ENCODE data around the gene SLC29A2.
"Not testable (repeated sequence)": the region's sequence is repeated elsewhere in the genome, so short reads cannot be mapped to it uniquely, and the experiment has no call there.

SLC29A2 gene

GRCh38 chr11:66360406-66361073, 11.0 kb downstream of the SLC29A2 start:
- intact Hi-C loops (cut with DNase I), result no loop called here

DNA sequence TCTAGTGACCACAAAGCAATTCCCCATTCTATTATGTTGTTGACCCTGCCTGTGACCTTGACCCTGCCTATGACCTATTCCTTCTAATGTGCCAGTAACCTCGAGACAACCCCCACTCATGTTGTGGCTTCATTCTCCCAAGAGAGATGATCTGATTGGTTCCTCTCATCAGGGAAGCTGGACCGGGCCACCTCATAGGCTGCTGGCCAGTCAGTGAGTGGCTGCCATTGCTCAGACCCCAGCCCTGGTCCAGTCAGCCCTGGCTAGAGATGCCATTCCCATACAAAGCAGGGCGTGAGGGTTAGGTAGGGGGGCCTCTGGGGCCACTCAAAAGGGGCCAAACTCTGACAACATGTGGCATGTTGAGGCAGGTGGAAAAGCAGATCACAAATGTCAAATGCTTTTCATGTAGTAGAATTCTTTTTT, 11.9 kb downstream of the SLC29A2 start:
- no peak for DNase-seq
- intact Hi-C loops (cut with DNase I), result no loop called here

More at GRCh38 chr11:66360406-66361073, 11.0 kb downstream of the SLC29A2 start:
- no peak for DNase-seq

DNA sequence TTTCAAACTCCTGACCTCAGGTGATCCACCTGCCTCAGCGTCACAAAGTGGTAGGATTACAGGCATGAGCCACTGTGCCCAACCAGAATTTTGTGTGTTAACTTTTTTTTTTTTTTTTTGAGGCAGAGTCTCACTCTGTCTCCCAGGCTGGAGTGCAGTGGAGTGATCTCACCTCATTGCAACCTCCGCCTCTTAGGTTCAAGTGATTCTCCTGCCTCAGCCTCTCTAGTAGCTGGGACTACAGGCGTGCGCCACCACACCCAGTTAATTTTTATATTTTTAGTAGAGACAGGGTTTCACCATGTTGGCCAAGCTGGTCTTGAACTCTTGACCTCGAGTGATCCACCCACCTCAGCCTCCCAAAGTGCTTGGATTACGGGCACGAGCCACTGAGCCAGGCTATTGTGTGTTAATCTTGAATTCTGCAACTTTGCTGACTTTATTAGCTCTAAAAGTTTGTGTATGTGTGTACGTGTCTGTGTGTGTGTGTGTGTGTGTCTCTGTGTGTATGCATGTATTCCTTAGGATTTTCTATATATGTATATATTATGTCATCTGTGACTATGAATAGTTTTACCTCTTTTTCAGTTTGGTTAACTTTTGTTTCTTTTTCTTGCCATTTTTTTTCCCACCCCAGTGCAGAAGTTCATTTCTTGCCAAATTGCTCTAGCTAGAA, 20.9 kb downstream of the SLC29A2 start:
- DNase-seq; intact Hi-C loops (cut with DNase I): not testable (repeated sequence)

DNA sequence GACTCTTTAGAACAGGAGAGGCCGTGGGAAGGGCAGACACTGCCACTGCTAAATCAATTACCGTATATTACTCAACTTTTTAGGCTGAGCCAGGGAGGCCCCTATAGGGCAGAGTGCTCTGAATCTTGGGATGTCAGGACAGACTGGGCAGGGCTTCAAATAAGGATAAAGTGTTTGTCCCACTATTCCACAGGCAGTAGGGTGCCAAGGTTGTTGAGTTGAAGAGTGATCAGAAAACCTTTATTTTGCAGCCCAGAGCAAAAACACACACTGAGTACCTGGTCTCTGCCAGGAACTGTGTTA, 22.5 kb downstream of the SLC29A2 start:
- no peak for DNase-seq

DNA sequence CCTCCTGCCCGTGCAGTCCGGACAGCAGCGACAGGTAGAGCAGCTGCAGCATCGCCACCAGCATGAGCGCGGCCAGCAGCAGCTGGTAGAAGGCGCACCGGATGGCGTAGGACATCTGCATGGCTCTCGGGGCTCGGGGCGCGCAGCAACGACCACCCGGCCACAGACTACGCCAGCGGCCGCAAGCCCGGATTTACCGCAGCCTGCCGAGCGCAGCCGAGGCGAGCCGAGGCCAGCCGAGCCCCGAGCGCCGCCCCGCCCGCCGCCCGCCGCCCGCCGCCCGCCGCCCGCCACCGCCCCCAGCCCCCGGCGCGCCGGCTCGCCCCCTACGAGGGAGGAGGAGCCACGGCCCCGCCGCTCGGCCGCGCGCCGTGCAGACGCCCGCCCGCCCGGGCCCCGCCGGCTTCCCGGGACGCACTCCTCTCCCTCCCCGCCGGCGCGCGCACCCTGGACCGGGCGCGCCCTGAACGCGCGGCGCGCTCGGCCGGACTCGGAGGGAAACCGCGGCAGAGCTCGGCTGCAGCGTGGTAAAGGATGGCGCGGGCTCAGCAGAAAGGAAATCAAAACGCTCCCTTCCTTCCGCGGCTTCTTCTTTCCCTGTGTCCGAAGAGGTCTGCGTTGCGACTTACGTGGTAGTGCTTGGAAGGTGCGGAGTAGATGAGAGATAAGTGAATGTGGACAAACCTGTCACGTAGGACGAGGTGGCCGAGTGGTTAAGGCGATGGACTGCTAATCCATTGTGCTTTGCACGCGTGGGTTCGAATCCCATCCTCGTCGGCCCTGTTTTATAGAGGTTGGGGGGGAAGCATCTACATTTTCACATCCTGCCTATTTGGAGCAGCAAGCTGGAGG, 23.9 kb downstream of the SLC29A2 start, which contains the start of gene B4GAT1:
Gene B4GAT1 (minus strand): TSS at position 205 of the 852 bp plus-strand sequence. CDS start 84 bp downstream, at position 121.
- peak; percentile 70 to 95 (median 84) for DNase-seq
- intact Hi-C loops (cut with DNase I), result no loop called here

More for the DNA sequence above, 22.5 kb downstream of the SLC29A2 start:
- intact Hi-C loops (cut with DNase I), result no loop called here

DNA sequence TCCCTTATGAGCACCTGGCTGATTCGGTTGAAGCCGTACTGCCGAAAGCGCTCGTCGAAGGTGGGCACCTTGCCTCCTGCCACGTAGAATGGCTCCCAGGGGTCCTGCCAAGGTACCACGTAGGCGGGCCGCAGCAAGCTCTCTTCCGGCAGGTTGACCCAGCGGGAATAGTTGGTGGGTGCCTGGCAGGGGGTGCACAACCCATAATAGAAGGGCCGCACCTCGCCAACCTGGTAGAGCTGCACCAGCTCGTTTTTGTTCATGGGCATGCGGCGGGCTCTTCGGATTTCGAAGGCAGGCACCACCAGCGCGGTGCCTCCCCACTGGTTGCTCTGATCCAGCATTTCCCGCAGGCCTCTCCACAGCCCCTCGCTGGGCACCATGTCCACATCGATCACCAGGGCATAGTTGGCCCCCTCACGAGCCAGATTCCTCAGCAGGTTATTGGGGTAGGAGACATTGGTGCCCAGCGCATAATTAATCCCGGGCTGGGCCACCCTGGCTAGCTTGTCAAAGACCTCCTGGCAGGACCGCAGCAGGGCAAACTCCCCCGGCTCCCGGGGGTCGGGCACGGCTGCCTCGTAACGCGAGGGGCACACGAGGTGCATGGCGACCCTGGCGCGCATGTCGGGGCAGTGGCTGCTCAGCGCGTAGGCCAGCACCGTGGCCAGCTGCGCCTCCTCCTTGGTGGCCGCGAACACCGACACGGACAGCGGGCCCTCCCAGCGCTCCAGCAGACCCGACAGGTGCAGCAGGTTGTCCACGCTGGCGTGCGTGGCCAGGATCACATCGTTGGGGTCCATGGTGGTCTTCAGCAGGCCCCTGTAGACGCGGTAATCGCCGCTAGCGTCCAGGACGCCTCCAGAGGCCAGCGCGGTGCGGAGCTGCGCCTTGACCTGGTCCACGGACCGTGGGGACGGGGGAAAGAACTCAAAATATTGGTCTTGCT, 24.8 kb downstream of the SLC29A2 start:
- intact Hi-C loops (cut with DNase I), result no loop called here
- DNase-seq, result peak in 2 of 42 donors; percentile 23 to 33

GRCh38 chr11:66345316-66345649, 26.3 kb downstream of the SLC29A2 start:
- no peak for DNase-seq
- intact Hi-C loops (cut with DNase I), result no loop called here

- intact Hi-C loops (cut with DNase I), result no loop called here
- DNase-seq, result peak; percentile 96 to 100 (median 98)
Observed at GRCh38 chr11:66344550-66345315, 26.8 kb downstream of the SLC29A2 start, which contains the start of gene BRMS1. Gene BRMS1, minus strand, starts transcription at chr11:66345104. Its CDS starts 2,870 bp downstream, at chr11:66342234.

DNA sequence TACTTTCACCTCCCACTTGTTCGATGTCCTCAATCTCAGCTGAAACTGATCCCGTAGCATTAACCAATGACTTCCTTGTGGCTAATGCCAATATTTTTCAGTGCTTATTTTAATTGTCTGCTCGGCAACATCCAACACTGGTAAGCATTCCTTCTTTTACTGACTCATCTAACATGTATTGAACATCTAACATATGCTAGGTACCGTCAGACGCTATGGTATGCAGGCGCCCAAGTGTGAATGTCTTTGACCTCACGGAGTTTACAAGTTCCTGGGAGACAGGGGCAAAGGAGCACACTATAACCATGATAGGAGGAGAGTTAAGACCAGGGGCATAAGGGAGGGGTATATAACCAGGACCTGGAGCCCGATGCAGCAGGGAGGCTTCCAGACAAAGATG, 28.4 kb downstream of the SLC29A2 start:
- intact Hi-C loops (cut with DNase I), result no loop called here
- no peak for DNase-seq

- intact Hi-C loops (cut with DNase I), result no loop called here
- DNase-seq, result no peak
Observed at GRCh38 chr11:66341502-66342126, 29.9 kb downstream of the SLC29A2 start.

DNA sequence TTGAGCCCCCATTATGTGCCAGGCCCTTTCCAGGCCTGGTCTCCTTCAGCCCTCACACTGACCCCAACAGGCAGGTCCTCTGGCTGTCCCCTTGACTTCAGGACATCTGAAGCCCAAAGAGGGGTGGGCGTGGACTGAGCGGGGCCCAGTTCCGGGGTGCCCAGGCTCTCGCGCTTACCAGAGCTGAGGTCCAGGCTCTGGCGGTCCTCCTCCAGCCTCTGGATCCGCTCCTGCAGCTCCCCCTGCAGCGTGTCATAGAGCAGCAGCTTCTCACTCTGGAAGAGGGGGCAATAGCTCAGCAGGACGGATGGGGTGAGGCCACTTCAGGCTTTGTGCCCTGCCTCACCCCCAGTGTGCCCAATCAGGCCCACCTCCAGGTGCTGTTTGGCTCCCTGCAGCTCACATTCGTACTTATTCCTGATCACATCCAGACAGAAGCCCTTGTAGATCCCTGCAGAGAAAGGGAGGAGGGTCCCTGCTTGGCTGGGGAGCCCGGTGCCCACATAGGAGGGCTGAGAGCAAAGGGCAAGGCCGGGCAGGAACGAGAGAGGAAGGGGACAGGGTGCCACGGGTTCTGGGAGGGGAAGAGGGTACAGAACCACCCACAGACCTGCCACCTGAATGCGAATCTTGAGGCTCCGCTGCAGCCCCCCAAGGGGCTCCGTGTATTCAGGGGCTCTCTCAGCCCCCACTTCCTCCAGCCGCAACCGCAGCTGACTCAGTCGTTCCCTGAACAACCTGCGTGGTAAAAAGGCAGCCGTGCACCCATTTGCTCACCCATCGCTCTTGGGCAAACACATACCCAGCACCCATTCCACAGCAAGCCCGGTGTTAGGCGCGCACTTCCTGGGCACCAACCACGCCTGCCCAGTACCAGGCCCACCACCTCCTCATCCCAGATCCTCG, 30.7 kb downstream of the SLC29A2 start:
- DNase-seq, result no peak
- intact Hi-C loops (cut with DNase I), result no loop called here

GRCh38 chr11:66339686-66340483, 31.7 kb downstream of the SLC29A2 start:
- intact Hi-C loops (cut with DNase I), result no loop called here
- DNase-seq, result no peak

DNA sequence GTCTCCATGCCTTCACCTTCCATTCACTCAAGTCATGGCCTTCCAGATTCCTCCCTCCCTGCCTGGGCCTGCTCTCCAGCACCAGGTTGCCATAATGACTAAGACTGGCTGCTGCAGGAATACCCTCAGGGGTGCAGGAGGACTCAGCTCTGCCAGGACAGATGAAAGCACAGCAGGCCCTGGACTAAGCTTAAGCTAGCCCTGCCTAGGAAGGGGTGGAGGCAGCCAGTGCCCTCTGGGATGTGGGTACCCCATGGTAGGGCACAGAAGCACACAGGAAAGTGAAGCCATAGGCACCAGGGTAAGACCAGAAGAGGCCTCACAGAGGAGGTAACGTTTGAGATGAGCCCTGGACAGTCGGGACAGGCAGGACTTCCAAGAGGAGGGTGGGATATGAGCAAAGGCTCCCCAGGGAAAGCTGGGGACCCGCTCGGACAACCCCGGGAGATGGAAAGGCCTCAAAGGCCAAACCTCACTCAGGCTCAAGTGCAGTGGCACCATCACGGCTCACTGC, 32.3 kb downstream of the SLC29A2 start:
- DNase-seq, result no peak
- intact Hi-C loops (cut with DNase I), result no loop called here

DNA sequence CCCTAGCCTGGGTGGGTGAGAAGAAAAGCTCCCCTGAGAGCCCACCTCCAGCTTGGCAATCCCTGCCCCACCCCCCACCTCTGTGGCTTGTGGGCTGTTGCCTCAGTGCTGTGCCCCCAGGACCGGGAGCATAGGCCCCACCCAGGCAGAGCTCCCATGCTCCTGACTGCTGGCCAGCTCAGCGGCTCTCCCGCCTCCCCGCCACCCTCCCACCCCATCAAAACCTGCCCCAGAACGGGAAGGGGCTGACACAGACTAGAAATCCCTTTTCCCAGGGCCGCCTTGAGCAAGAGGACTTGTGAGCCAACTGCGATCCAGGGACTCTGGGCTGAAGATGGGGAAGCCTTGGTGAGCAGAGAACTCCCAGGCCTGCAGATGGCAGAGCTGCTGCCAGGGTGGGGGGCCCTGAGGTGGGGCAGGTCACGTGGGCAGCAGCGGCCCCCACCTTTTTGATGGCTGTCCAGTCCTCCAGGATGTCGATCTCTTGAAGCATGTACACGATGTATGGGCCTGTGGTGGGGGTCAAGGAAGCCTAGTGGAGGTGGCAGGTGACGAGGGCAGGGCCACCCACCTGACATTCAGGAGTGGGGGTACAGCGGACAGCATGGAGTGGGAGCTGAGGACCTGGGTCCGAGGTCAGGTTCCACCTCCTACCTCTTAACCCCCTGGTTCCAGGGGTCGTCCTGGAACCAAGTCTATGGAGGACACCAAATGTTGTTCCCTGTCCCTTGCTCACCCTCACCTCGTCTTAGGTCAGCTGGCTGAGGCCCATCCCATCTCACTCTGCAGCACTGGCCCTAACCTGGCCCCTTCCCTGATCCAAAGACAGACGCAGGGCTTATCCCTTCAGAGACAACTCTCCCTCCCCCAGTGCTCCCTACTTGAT, 33.0 kb downstream of the SLC29A2 start:
- no peak for DNase-seq
- intact Hi-C loops (cut with DNase I), result no loop called here
